ENCODE results near the gene SNPH. TPM values are rescaled to one million over a fixed set of nuclear protein-coding genes. Genes with fewer than 3 reads are reported as not detected.

Gene SNPH
- total and polyA plus RNA-seq, 2 of the 4 experiments (the other 2 are of a cell fraction), result 3.1 to 4.5 TPM

DNA sequence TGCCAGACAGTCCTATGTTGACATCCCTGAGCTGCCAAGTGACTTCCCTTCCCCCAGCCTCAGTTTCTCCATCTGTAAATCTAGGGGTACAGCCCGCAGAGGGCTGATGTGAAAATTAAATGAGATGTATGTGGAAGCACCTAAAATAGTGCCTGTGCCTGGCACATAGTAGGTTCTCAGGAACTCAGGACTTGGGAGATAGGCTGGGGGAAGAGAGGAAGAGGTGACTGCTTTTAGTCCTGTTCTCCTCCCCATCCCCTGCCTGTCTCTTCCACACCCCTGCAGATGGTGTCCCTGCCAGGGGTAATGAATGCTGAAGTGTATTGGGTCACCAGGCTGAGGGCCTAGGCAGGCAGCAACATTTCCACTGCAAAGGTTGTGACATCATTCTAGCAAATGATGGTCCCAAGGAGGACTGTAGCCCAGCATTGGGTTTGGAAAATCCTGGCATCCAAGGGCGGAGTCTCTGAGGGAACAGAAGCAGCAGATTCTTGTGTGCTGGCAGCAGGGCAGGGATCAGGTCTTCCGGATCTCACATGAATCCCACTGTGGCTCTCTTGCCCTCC, 1.8 kb downstream of the SNPH start:
- Histone ChIP-seq H3K14ac (replicated peaks; ENCODE audit: low read depth, low read length) (no peak overlapping the region), H3K4me2 (ENCODE audit: low read depth, low read length) (no peak overlapping the region), H2AK9ac (replicated peaks; ENCODE audit: low read depth, low read length, poor library complexity) (peak overlapping the region; percentile 58), H3K36me3 (ENCODE audit: control insufficient read depth, insufficient read depth, low read length) (peaks cover 4% of the 10 kb centered on the region; the same call in 1 of the 2 replicates), H3K56ac (ENCODE audit: extremely low read depth, insufficient read depth, low read length) (no peak overlapping the region), H3K18ac (ENCODE audit: low read depth, low read length) (no peak overlapping the region), H4K5ac (ENCODE audit: low read depth, low read length) (no peak overlapping the region), H4K20me1 (ENCODE audit: insufficient read depth, low read length) (no peaks in the 10 kb centered on the region), H4K8ac (ENCODE audit: low read depth in 2 of 2, low read length in 2 of 2) (no peak overlapping the region), H3K9ac (ENCODE audit: low read depth, low read length) (no peak overlapping the region), H2BK15ac (ENCODE audit: low read depth, low read length) (no peak overlapping the region), H2AFZ (replicated peaks; ENCODE audit: low read length, poor library complexity) (no peak overlapping the region), H3K9me3 (ENCODE audit: control insufficient read depth, insufficient read depth, low read length) (no peaks in the 10 kb centered on the region), H3K27ac (ENCODE audit: insufficient read depth, low read length) (no peak overlapping the region), H2AK5ac (ENCODE audit: low read depth, low read length) (0 out of 2 replicates have a peak overlapping the region, but pooled peaks have one; percentile 43), H3K4me1 (ENCODE audit: control insufficient read depth, insufficient read depth, low read length) (peaks cover 6% of the 10 kb centered on the region; the same call in 1 of the 2 replicates), H3K23ac (ENCODE audit: low read depth, low read length) (no peak overlapping the region), H3K9me1 (ENCODE audit: insufficient read depth, low read length) (peaks cover 12% of the 10 kb centered on the region; the same call in 1 of the 2 replicates), H4K91ac (ENCODE audit: insufficient read depth, low read depth, low read length) (no peak overlapping the region), H2BK5ac (ENCODE audit: low read depth, low read length, poor library complexity, severe bottlenecking) (no peak overlapping the region), H3K4me3 (ENCODE audit: insufficient read depth, low read depth, low read length) (no peak overlapping the region), H2BK120ac (ENCODE audit: low read depth, low read length) (no peak overlapping the region), H3K4ac (ENCODE audit: low read depth, low read length) (no peak overlapping the region), H3K79me1 (ENCODE audit: low read depth in 1 of 2, low read length in 2 of 2) (peaks cover 21 to 29% of the 10 kb centered on the region in 2 experiments), H3K27me3 (ENCODE audit: control insufficient read depth, insufficient read depth, low read length) (no peaks in the 10 kb centered on the region), H2BK20ac (ENCODE audit: low read depth, low read length) (no peak overlapping the region)
- intact Hi-C loops (cut with micrococcal nuclease) (loop anchor here (2.0 kb wide), 1 partner anchor 41 kb away; the partner anchor contains the start of gene RAD21L1), dilution Hi-C loops (cut with HindIII; ENCODE audit: low sequenced_read_pairs, unreplicated experiment) (no loop called here), in situ Hi-C loops (cut with MboI; ENCODE audit: low sequenced_read_pairs) (no loop called here)
- TF ChIP-seq ELK1 (IDR thresholded peaks at IDR 0.05; ENCODE audit: borderline replicate concordance, low read depth, low read length) (no peak), POLR2A (IDR thresholded peaks at IDR 0.05; ENCODE audit: low read depth, low read length) (no peak), MXI1 (IDR thresholded peaks at IDR 0.05; ENCODE audit: borderline replicate concordance, low read depth, low read length) (no peak), RCOR1 (IDR thresholded peaks at IDR 0.05; ENCODE audit: insufficient replicate concordance, low read length) (no peak), CEBPB (IDR thresholded peaks at IDR 0.05; ENCODE audit: low read depth, low read length) (no peak), BHLHE40 (IDR thresholded peaks at IDR 0.05; ENCODE audit: low read depth, low read length) (no peak), MAZ (IDR thresholded peaks at IDR 0.05; ENCODE audit: borderline replicate concordance, low read depth, low read length) (no peak), CHD1 (IDR thresholded peaks at IDR 0.05; ENCODE audit: low read depth, low read length) (no peak), FOS (IDR thresholded peaks at IDR 0.05; ENCODE audit: low read depth, low read length) (no peak), SMC3 (IDR thresholded peaks at IDR 0.05; ENCODE audit: low read depth, low read length) (no peak), NFE2L2 (IDR thresholded peaks at IDR 0.05; ENCODE audit: low read depth, low read length) (no peak), RAD21 (IDR thresholded peaks at IDR 0.05; ENCODE audit: low read length) (no peak)
- TF ChIP-seq, protein P1, sequence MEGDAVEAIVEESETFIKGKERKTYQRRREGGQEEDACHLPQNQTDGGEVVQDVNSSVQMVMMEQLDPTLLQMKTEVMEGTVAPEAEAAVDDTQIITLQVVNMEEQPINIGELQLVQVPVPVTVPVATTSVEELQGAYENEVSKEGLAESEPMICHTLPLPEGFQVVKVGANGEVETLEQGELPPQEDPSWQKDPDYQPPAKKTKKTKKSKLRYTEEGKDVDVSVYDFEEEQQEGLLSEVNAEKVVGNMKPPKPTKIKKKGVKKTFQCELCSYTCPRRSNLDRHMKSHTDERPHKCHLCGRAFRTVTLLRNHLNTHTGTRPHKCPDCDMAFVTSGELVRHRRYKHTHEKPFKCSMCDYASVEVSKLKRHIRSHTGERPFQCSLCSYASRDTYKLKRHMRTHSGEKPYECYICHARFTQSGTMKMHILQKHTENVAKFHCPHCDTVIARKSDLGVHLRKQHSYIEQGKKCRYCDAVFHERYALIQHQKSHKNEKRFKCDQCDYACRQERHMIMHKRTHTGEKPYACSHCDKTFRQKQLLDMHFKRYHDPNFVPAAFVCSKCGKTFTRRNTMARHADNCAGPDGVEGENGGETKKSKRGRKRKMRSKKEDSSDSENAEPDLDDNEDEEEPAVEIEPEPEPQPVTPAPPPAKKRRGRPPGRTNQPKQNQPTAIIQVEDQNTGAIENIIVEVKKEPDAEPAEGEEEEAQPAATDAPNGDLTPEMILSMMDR (conservative IDR thresholded peaks at IDR 0.05; ENCODE audit: low read depth, low read length), result no peak
- ATAC-seq (ENCODE audit: low read depth), result no peak
- no peak for DNase-seq
- POLR2A ChIA-PET (ENCODE audit: unreplicated experiment), result no interaction called here
- WGBS, 2 experiments (ENCODE audit: extremely low coverage in 2 of 2, insufficient read length in 1 of 2), result 86% methylated on average over 2 of the region's 3 CpGs; no CpG with 5 or more reads in 1 of the 2 experiments
- no TSS peak for BruUV-seq (replicated peaks)
- CTCF ChIA-PET, result no interaction called here

All from IMR-90 (cell line).